GM18498 (cell line): ENCODE measurements around the gene PRAC1.

ENCODE experiments used
- ATAC-seq: cut with Tn5 transposase; IDR thresholded peaks from one replicate; pipeline ENCODE4 v1.9.1; 2021; ENCODE audit warnings: mild to moderate bottlenecking, moderate library complexity; ENCODE audit not compliant: unreplicated experiment

The PRAC1 gene

GRCh38 chr17:48715496-48716399 is 6.6 kb downstream of the PRAC1 start:
- ATAC-seq = no peak

- ATAC-seq = no peak
Measured at GRCh38 chr17:48711128-48711527, 11.2 kb downstream of the PRAC1 start.

- no peak for ATAC-seq
Measured at GRCh38 chr17:48704361-48705248, 17.7 kb downstream of the PRAC1 start.

- ATAC-seq = no peak
Measured at GRCh38 chr17:48701864-48702532, 20.3 kb downstream of the PRAC1 start.

- no peak for ATAC-seq
Measured at GRCh38 chr17:48693178-48693577, 29.1 kb downstream of the PRAC1 start.

GRCh38 chr17:48692049-48692448 is 30.3 kb downstream of the PRAC1 start:
- no peak for ATAC-seq

GRCh38 chr17:48690655-48691054 is 31.7 kb downstream of the PRAC1 start:
- no peak for ATAC-seq

GRCh38 chr17:48681609-48682008 is 40.7 kb downstream of the PRAC1 start:
- no peak for ATAC-seq

- ATAC-seq = no peak
Measured at GRCh38 chr17:48679385-48680096, 42.8 kb downstream of the PRAC1 start.

- no peak for ATAC-seq
Measured at GRCh38 chr17:48678141-48678971, 44.0 kb downstream of the PRAC1 start.

GRCh38 chr17:48676963-48677558 is 45.3 kb downstream of the PRAC1 start:
- ATAC-seq = no peak

- ATAC-seq = no peak
Measured at GRCh38 chr17:48672340-48672739, 50.0 kb downstream of the PRAC1 start.
